ENCODE measurements around the gene ATP8A2. TPM values are rescaled to one million over a fixed set of nuclear protein-coding genes. Genes with fewer than 3 reads are reported as not detected.
"Not testable (repeated sequence)": the region's sequence is repeated elsewhere in the genome, so short reads cannot be mapped to it uniquely, and the experiment has no call there.

ATP8A2 gene
- total and polyA plus RNA-seq, 9 of the 15 experiments (the other 6 are each of a cell fraction or from before 2014, with no cell fraction given), result under 0.01 to 0.33 (median 0.06) TPM; not detected in 4

DNA sequence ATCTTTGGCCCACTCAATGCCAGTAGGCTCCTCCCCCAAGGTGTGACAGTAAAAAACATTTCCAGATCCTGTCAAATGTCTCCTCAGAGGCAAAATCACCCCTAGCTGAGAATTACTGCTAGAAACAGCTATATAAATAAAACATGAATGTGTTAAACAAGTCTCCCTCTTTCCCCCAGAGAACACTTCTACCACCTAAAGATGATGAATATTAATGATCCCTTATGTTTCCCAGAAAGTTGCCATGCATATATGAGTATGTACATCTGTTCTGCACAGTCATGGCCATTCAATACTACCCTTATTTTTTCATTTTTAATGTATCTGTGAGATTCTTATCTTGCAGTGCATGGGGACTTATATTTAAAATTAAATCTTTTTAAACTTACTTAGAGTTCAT, 450.0 kb downstream of the ATP8A2 start (continued):
- TF ChIP-seq GTF2E2 (tag; IDR thresholded peaks at IDR 0.05) (no peak), SMAD1 (IDR thresholded peaks at IDR 0.05; ENCODE audit: low read depth, low read length, partially characterized antibody) (no peak), TSC22D4 (tag; IDR thresholded peaks at IDR 0.05) (no peak), ID3 (CRISPR knock-in tag; IDR thresholded peaks at IDR 0.05) (no peak), ID3 (tag; IDR thresholded peaks at IDR 0.05) (no peak), ZNF232 (CRISPR knock-in tag; IDR thresholded peaks at IDR 0.05) (no peak), CREB1 (IDR thresholded peaks at IDR 0.05) (no peak), CREB1 (CRISPR knock-in tag; IDR thresholded peaks at IDR 0.05) (no peak)
- TF ChIP-seq, protein P1, sequence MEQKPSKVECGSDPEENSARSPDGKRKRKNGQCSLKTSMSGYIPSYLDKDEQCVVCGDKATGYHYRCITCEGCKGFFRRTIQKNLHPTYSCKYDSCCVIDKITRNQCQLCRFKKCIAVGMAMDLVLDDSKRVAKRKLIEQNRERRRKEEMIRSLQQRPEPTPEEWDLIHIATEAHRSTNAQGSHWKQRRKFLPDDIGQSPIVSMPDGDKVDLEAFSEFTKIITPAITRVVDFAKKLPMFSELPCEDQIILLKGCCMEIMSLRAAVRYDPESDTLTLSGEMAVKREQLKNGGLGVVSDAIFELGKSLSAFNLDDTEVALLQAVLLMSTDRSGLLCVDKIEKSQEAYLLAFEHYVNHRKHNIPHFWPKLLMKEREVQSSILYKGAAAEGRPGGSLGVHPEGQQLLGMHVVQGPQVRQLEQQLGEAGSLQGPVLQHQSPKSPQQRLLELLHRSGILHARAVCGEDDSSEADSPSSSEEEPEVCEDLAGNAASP (IDR thresholded peaks at IDR 0.05), result no peak

GRCh38 chr13:25827221-25827620, 455.4 kb downstream of the ATP8A2 start:
- DNase-seq (ENCODE audit: extremely low read depth in 1 of 4, low spot score in 3 of 4); H3K27ac ChIP-seq (ENCODE audit: extremely low read depth, low read depth, low read length); H3K4me3 ChIP-seq; in situ Hi-C loops (cut with MboI); FAIRE-seq; H3K4me2 ChIP-seq (ENCODE audit: insufficient read depth, low read length); CTCF ChIA-PET (ENCODE audit: low intra/inter-chr PET ratio); POLR2A ChIA-PET; BruUV-seq (replicated peaks); H3K79me2 ChIP-seq (ENCODE audit: control insufficient read depth, insufficient read depth, low read length); H3K9me1 ChIP-seq (ENCODE audit: control insufficient read depth, insufficient read depth, low read length); intact Hi-C loops (cut with micrococcal nuclease); H3K27me3 ChIP-seq (ENCODE audit: control insufficient read depth in 2 of 2, insufficient read depth in 2 of 2, low read length in 2 of 2); H3K9me3 ChIP-seq (replicated peaks; ENCODE audit: control insufficient read depth, insufficient read depth, low read depth, low read length); H3K36me3 ChIP-seq (ENCODE audit: control insufficient read depth, insufficient read depth, low read length); ATAC-seq; H3K9ac ChIP-seq (ENCODE audit: insufficient read depth in 1 of 2, low read depth in 2 of 2, low read length in 2 of 2); H2AFZ ChIP-seq (ENCODE audit: low read depth, low read length); H3K4me1 ChIP-seq (replicated peaks in 1 of 2; ENCODE audit: control insufficient read depth in 2 of 2, insufficient read depth in 2 of 2, low read length in 2 of 2); H4K20me1 ChIP-seq (replicated peaks; ENCODE audit: control insufficient read depth, insufficient read depth, low read length): not testable (repeated sequence)
- 1% methylated on average over 9 of the region's 9 CpGs for WGBS (ENCODE audit: insufficient coverage, low coverage, missing lambda C conversion rate)

Data from K562 (cell line).